D721Med (cell line): ENCODE measurements around the gene XKRX.

Source experiments
- DNase-seq: peaks from one replicate; pipeline ENCODE4 v3.0.0; 2011; ENCODE audit warnings: low spot score; ENCODE audit not compliant: insufficient read length
- FAIRE-seq: peaks from 2 replicates; lab custom pipeline; 2011; peaks lifted over from hg19 to GRCh38; lab: Jason Lieb, UNC
- TF ChIP-seq, protein P1 (sequence below): IDR thresholded peaks from 2 replicates; pipeline ENCODE4 v1.5.1; 2012; ENCODE audit warnings: mild to moderate bottlenecking, control low read depth; ENCODE audit not compliant: insufficient read depth; ENCODE audit errors: missing control alignments

XKRX gene

DNA sequence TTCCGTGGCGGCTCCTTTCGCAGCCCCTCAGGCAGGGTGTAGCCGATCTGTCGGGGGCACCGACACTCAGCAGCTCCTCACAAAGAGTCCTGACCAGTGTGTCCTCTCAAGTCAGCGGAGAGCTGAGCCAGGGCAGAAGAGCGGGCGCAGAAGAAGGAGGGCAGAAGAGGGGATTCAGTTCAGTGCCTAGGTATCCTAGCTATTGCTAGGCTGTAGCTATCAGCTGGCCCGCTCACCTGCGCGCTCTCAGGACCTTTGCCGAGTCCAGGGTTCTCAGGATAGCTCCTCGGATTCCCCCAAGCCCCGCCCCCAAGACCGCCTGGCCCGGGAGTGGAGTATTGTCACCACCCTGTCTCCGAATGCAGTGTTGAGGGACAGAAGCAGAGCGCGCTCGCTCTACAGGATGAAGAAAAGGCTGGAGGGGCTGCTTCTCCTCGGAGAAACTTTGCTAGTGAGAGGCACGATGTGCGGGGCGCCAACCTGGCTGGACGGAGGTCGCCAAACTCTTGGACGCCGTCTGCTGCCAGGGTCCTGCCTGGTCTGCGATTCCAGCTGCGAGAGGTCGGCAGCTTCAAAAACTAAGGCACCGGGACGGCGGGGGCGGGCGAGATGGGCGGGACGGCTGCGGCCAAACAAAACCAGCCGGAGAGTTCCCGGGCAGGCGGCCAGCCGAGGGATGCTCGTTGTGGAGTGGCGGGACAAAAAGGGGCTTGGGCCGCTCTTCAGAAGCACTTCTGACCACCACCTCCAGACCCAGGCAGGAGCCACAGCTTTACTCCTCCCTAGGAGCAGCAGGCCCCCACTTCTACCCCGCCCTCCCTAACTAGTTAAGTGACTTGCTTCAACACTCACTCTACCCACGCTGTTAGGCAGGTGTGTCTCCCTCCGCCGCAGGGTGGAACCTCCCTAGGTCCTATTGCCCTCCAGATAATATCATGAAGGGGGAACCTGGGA is at the start of gene XKRX:
Gene XKRX (minus strand): TSS at position 258 of the 954 bp plus-strand sequence. CDS start 613 bp downstream, outside the sequence.
- TF ChIP-seq, protein P1, sequence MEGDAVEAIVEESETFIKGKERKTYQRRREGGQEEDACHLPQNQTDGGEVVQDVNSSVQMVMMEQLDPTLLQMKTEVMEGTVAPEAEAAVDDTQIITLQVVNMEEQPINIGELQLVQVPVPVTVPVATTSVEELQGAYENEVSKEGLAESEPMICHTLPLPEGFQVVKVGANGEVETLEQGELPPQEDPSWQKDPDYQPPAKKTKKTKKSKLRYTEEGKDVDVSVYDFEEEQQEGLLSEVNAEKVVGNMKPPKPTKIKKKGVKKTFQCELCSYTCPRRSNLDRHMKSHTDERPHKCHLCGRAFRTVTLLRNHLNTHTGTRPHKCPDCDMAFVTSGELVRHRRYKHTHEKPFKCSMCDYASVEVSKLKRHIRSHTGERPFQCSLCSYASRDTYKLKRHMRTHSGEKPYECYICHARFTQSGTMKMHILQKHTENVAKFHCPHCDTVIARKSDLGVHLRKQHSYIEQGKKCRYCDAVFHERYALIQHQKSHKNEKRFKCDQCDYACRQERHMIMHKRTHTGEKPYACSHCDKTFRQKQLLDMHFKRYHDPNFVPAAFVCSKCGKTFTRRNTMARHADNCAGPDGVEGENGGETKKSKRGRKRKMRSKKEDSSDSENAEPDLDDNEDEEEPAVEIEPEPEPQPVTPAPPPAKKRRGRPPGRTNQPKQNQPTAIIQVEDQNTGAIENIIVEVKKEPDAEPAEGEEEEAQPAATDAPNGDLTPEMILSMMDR, result no peak
- FAIRE-seq, result no peak
- DNase-seq, result no peak

DNA sequence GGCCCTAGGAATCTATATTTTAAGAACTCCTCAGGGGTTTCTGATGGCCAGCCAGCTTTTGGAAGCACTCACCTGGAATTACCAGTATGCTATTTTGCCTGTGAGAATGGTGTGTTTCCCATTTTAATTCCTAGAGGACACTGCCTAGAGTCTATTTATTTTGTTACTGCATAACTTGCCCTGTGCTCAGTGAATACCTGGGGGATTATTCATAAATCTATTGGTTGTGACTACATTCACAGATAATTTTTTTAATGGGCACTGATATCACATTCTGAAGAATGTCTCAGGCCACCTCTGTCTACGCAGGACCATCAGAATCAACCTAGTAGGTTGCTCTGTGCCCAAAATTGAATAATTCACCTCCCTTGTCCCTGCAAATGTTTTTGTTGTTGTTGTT is 47.5 kb upstream of the XKRX start:
- DNase-seq, result no peak
- FAIRE-seq, result no peak
- TF ChIP-seq, protein P1, result no peak

DNA sequence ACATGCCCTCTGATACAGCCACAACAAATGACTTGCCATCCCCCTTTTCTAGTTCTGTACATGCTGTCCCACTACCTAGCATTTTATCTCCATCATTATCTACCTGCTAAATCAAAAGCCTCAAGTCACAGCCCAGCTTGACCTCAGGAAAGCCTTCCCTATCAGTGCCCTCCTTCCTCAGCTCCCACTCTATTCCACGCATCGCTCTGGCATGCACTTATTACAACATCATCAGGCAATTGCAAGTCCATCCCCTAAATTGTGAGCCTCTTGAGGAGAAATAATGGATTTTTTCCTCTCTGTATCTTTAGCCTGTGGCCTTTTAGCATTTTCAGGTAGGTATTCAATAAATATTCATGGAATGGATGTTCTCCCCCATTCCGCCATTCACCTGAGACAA is 46.5 kb upstream of the XKRX start:
- TF ChIP-seq, protein P1, result no peak
- DNase-seq (no peak), FAIRE-seq (no peak)

DNA sequence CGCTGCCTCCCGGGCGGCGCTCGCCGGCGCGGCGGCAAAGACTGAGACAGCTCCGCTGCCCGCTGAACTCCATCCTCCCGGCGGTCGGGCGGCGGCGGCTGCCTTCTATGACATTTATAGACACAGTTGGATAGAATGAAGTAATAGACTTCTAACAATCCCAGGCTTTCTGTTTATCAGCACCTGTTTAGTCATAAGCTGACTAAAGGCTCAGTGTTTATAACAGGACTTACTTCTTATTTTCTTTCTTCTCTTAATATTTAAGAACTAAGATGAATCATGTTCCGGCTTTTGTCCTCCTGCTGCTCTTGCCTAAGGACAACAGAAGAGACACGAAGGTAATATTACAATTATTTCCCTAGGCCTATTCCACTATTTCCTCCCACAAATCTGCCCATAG is 44.7 kb upstream of the XKRX start:
- TF ChIP-seq, protein P1, result no peak
- no peak for FAIRE-seq
- DNase-seq, result no peak

DNA sequence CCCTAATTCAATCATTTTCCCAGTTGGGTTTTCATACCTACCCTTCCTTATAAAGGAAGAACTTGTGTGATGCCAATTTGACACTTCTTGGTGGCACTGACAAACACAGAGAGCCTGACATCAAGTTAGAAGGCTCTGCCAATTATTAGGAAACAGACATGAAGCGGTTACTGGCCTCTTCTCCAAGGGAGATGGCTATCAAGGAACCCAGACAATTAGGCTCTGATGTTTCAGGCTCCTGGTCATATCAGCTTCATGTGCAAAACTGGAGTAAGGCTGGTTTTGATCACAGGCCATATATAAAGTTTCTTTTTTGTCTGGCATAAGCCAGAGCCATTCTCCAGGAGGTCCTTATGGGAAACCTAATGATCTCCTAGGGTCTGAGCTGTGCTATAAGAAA is 41.2 kb upstream of the XKRX start:
- TF ChIP-seq, protein P1, result no peak
- FAIRE-seq, result no peak
- no peak for DNase-seq

DNA sequence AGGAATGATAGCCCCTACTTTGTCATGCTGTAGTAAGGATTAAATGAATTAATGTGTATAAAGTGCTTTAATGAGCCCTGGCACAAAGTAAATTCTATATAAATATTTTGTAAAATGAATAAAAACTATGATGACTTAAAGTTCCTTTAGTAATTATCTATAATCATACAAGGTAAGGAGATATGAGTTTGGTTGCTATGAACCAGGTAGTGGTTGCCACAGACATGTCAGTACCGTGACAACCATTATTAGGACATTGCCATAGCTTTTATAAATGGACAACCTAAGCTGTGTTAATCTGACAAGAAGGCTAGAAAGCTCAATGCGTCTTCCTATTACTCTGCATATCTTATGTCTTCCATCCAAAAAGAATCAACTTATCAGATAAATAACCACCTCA is 40.7 kb upstream of the XKRX start, which contains the start of gene ARL13A:
Gene ARL13A (plus strand): TSS at position 301 of the 400 bp plus-strand sequence. CDS start 3,982 bp downstream, outside the sequence.
- DNase-seq (no peak), FAIRE-seq (no peak)
- TF ChIP-seq, protein P1, result no peak

DNA sequence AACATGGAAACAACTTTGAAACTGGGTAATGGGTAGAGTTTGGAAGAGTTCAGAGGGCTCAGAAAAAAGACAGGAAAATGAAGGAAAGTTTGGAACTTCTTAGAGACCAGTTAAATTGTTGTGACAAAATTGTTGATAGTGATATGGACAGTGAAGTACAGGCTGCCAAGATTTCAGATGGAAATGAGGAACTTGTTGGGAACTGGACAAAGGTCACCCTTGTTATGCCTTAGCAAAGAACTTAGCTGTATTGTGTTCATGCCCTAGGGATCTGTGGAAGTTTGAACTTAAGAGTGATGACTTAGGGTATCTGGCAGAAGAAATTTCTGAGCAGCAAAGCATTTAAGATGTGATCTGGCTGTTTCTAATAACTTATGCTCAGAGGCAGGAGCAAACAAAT is 35.6 kb upstream of the XKRX start:
- DNase-seq, result no peak
- TF ChIP-seq, protein P1, result no peak
- no peak for FAIRE-seq
